HG02840 (cell line): ENCODE measurements around the gene CSE1L.
"Not testable (repeated sequence)": the region's sequence is repeated elsewhere in the genome, so short reads cannot be mapped to it uniquely, and the experiment has no call there.

ENCODE experiments used
- ATAC-seq: cut with Tn5 transposase; IDR thresholded peaks from one replicate; pipeline ENCODE4 v1.9.1; 2021; ENCODE audit warnings: mild to moderate bottlenecking, moderate library complexity, moderate number of reproducible peaks; ENCODE audit not compliant: unreplicated experiment, low FRiP score

CSE1L gene

GRCh38 chr20:49063279-49063678 is 17.2 kb downstream of the CSE1L start:
- no peak for ATAC-seq

- no peak for ATAC-seq
Observed at GRCh38 chr20:49074521-49074920, 28.4 kb downstream of the CSE1L start.

- ATAC-seq, result no peak
Observed at GRCh38 chr20:49078310-49078709, 32.2 kb downstream of the CSE1L start.

- not testable (repeated sequence) for ATAC-seq
Observed at GRCh38 chr20:49082295-49082694, 36.2 kb downstream of the CSE1L start.

GRCh38 chr20:49091104-49091503 is 45.0 kb downstream of the CSE1L start:
- ATAC-seq, result no peak

DNA sequence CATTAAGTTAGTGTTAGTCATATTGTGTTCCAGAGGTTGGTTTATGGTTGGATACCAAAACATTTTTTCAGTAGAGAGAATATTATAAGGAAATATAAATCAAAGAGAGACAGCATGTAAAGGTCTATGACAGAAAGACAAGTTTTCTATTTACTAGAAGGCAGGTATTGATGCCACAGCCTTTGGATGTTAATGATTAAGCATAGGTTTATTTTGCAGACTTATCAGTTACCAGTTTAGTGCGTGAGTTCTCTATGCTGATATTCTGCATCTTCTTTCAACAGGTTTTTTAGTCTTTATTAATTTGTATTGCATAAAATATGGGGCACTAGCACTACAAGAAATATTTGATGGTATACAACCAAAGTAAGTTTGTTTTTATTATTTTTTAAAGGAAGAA is 45.6 kb downstream of the CSE1L start:
- ATAC-seq, result no peak

DNA sequence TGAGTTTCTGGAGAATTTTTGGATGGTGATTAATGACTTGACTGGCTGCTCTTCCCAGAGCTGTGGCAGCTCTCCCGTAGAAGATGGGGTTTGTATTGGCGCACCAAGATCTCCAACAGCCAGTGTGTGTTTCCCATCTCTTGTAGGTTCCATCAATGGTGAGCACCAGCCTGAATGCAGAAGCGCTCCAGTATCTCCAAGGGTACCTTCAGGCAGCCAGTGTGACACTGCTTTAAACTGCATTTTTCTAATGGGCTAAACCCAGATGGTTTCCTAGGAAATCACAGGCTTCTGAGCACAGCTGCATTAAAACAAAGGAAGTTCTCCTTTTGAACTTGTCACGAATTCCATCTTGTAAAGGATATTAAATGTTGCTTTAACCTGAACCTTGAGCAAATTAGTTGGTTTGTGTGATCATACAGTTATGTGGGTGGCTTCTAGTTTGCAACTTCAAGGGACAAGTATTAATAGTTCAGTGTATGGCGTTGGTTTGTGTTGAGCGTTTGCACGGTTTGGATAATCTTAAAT is 50.2 kb downstream of the CSE1L start:
- no peak for ATAC-seq

DNA sequence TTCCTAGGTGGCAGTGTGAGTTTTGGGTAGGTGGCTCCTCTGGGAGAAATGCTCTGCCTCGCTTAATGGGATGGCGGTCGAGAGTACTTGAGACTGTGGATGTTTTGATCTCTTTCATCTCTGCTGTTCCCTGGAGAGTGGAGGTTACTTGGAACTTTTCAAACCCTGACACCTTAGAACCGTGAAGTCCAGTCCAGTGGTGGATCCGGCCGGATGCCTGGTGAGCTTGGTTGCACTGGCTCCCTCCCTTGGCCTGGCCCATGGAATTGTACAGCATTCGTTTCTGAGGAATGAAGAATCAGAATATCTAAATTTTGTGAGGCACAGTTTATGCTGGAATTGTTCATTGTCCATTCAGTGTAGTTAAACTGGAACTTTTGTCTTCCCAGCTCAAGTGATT is 51.0 kb downstream of the CSE1L start:
- no peak for ATAC-seq

DNA sequence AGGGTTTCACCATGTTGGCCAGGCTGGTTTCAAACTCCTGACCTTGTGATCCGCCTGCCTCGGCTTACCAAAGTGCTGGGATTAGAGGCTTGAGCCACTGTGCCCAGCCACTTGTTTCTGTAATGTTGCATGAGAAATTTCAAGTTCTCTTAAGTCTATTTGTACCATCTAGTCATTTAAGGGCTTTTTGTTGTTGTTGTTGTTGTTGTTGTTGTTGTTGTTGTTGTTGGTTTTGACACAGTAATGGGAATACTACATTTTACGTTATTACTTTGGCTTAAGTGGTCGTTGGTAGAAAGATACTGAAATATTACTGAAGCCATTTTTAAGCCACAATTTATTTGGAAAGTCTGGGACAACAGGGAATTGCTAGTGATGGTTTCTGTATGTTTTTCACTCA is 52.0 kb downstream of the CSE1L start:
- no peak for ATAC-seq

DNA sequence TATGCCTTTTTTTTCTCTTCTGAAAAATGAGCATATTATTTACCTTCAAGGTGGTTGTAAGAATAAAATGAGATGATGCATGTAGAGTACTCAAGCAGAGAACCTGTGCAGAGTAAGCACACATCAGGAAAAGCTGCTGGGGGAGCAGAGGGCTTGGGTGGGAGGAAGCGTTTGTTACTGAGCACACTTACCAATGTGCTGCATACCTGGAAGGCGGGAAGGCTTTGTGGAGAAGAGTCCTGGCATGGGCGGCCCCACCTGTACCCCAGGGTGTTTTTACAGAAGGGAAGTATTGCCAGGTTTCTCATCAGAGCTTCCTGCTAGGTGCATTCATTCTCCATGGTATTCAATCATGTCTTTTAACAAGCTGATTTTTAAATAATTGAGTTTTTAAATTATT is 52.9 kb downstream of the CSE1L start:
- no peak for ATAC-seq

- ATAC-seq, result not testable (repeated sequence)
Observed at GRCh38 chr20:49100292-49100691, 54.2 kb downstream of the CSE1L start.

GRCh38 chr20:49100972-49101371 is 54.9 kb downstream of the CSE1L start:
- no peak for ATAC-seq

DNA sequence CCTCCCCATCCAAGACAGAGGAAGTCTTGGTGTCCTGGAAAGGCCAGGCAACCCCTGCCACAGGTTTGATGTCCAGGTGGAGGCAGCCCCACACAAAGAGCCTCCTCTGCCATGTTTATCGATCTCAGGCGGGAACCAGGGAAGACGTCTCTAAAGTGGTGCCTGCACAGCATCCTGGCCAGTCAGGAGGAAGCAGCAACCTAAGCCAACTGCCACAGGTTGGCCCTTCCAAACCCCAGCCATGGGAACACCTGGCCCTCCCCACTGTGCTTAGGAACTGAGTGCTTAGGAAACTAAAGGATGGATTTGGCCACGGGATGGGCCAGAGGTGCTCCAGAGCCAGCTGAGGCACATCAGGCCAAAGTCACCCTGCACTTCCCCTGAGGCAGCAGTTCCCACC is 56.9 kb downstream of the CSE1L start:
- no peak for ATAC-seq

DNA sequence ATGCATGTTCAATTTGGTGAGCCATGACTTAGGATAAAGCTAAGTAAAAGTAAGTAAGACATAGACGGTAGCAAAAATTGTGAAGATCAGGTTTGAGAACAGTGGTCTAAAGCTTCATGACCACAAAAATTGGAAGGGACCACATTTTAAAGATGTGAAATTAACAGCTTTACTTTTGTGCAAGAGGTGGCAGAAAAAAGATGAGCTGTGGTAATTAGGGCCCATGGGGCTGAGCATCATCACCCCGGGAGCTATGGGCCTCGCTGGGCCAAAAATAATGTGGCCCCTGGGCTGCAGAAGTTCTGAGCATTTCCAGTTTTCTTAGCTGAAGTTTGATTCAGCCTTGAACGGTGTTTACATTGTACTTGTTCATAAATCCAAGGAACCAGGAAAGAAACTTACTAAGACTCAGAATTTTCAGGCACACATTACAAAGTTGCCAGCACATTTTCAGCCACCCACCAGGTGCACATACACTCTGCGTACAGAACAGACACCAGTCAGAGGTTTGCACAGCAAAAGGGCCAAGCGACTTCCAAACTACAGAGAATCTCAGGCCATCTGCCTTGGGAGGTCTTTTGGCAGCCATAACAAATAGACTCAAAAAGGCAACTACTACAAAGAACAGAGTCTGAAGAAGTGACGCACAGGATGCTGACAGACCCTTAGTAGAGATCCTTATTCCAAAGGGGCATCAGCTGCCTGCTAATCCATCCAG is 57.7 kb downstream of the CSE1L start:
- ATAC-seq, result no peak

- ATAC-seq, result no peak
Observed at GRCh38 chr20:49104365-49104648, 58.2 kb downstream of the CSE1L start.

GRCh38 chr20:49104979-49105547 is 59.0 kb downstream of the CSE1L start:
- not testable (repeated sequence) for ATAC-seq

- no peak for ATAC-seq
Observed at GRCh38 chr20:49106328-49106727, 60.2 kb downstream of the CSE1L start.

- no peak for ATAC-seq
Observed at GRCh38 chr20:49110767-49111694, 64.9 kb downstream of the CSE1L start.

DNA sequence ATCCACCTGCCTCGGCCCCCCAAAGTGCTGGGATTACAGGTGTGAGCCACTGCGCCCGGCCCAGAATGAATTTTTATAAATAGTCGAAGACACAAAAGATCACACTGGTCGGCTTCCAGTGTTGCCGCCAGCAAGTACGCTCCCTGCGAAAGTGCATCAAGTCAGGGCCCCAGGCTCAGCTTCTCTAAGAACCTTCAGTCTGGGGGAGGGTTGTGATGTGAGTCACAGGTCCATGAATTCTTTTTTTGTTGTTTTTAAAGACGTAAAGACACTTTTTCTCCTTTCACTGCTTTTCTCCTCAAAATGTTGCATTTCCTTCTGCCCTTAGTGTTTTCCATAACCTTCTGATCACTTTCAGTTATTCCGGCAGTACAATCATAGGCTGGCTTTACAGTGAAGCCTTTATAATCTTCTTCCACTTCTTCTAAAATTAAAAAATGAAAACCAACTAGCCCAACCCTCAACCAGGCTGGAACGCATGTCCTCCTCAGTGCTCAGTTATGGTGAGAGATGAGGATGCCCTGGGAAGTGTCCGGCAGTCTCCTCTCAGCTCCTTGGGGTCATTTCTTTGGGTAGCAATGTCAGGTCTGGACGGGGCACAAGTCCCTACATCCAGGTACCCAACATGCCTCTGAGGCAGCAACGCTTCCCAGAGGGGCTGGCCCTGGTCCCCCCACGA is 66.6 kb downstream of the CSE1L start:
- ATAC-seq, result no peak

GRCh38 chr20:49115564-49115963 is 69.5 kb downstream of the CSE1L start:
- ATAC-seq, result no peak

DNA sequence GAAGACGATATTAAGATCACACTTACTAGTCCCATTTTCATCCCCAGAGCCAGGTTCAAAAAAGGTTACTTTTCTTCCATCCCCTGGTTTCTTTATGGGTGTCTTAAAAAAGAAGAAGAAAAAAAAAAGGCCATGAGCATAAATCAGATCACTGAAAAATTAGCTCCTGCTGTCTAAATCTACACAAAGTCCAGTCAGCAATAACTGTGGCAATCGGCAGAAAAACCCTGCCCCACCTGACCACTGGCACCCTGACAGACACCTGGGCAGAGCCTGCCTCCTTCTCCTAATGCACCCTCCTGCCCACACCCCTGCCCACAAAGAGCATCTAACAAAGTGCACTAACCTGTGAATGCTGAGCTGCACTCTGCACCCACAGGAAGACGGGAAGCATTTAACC is 72.2 kb downstream of the CSE1L start:
- no peak for ATAC-seq
